HG02798 (cell line): ENCODE data around the gene PTGER1.
"Not testable (repeated sequence)": the region's sequence is repeated elsewhere in the genome, so short reads cannot be mapped to it uniquely, and the experiment has no call there.

Experiments used
- ATAC-seq: cut with Tn5 transposase; IDR thresholded peaks from one replicate; pipeline ENCODE4 v1.9.1; 2021; ENCODE audit warnings: mild to moderate bottlenecking; ENCODE audit not compliant: unreplicated experiment, poor library complexity

Gene PTGER1

DNA sequence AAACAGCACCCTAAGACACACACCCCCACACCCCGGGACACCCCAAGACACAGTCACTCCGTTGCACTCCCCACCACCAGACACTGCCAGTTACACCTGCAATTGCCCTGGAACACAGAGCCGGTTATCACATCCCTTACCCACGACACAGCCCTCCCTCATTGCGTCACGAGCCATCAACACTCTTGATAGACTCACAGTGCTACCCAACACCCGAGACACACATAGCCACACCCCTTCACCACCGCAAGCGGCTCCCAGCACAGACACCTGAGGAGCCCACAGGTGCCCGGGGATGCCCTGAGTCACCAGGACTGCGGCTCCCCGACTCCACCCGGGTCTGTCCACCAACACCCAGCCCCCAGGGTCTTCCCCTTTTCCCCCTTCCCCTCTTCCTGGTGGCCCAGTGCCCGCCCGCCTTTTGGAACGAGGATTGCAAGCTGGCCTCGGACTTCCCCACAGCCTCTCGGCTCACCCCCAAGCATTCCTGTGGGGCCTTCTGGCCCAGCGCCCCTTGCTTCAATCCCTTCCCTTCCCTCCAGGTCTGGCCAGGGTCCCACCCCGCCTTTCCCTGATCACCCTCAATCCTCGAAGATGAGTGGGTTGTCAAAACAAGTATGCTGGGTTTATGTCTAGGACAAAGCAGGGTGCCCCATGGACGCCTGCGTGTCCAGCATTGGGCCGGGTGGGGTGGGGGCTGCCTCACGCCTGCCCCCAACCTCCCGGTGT is 1.7 kb upstream of the PTGER1 start:
- no peak for ATAC-seq

- ATAC-seq = no peak
These were observed 1.1 kb upstream of the PTGER1 start for GRCh38 chr19:14476327-14476672.

GRCh38 chr19:14474827-14475226 is 327 bp downstream of the PTGER1 start:
- no peak for ATAC-seq

- ATAC-seq = no peak
These were observed 1.1 kb downstream of the PTGER1 start for GRCh38 chr19:14473978-14474578.

- no peak for ATAC-seq
These were observed 1.8 kb downstream of the PTGER1 start for GRCh38 chr19:14473073-14473977.

- peak; percentile 53 for ATAC-seq
These were observed 2.8 kb downstream of the PTGER1 start for GRCh38 chr19:14472202-14472938.

GRCh38 chr19:14471436-14472187 is 3.5 kb downstream of the PTGER1 start:
- ATAC-seq = no peak

DNA sequence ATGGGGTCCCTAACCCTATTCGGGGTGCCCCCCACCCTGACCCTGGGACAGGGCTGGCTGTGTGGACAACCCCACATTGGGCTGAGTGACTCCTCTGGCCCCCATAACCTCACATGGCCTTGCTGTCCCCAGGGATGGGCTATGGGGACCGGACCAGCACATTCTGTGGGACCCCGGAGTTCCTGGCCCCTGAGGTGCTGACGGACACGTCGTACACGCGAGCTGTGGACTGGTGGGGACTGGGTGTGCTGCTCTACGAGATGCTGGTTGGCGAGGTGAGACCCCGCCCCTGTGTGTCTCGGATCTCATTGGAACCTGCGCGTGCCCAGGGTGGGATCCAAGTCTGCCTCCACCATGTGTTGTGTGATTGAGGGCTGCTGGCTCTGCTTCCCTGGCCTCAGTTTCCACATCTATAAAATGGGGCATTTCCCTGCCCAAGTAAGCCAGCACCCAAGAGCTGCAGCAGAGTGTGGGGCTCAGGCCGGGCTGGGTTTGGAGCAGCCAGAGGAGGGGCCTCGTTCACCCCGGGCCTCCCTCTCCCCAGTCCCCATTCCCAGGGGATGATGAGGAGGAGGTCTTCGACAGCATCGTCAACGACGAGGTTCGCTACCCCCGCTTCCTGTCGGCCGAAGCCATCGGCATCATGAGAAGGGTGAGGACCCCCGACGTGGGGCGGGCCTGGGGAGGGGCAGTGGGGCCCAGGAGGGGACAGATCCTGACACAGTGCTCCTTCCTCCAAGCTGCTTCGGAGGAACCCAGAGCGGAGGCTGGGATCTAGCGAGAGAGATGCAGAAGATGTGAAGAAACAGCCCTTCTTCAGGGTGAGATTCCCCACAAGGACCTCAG is 4.9 kb downstream of the PTGER1 start:
- no peak for ATAC-seq

- no peak for ATAC-seq
These were observed 7.3 kb downstream of the PTGER1 start for GRCh38 chr19:14467816-14468215.

DNA sequence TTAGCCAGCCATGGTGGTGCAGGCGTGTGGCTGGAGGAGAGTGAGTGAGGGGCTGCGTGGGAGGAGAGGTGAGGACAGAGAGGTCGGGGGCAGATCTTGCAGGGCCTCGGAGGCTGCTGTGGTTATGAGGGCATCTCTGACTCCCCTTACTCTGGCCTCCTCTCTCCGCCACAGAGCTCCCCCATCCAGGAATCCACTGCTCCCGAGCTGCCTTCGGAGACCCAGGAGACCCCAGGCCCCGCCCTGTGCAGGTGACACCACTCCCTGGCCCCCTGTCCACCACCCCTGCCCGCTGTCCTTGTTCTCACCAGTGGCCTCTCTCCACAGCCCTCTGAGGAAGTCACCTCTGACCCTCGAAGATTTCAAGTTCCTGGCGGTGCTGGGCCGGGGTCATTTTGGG is 7.8 kb downstream of the PTGER1 start:
- ATAC-seq = no peak

DNA sequence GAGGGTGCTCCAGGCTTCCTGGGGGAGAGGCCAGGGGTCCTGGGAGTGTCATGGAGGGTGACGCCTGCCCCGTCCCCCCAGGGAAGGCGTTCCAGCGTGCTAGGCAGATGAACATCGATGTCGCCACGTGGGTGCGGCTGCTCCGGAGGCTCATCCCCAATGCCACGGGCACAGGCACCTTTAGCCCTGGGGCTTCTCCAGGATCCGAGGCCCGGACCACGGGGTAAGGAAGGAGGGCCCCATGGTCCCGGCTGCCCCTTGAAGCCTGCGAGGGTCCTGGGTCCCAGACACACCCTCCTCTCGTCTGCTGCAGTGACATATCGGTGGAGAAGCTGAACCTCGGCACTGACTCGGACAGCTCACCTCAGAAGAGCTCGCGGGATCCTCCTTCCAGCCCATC is 11.4 kb downstream of the PTGER1 start:
- no peak for ATAC-seq

DNA sequence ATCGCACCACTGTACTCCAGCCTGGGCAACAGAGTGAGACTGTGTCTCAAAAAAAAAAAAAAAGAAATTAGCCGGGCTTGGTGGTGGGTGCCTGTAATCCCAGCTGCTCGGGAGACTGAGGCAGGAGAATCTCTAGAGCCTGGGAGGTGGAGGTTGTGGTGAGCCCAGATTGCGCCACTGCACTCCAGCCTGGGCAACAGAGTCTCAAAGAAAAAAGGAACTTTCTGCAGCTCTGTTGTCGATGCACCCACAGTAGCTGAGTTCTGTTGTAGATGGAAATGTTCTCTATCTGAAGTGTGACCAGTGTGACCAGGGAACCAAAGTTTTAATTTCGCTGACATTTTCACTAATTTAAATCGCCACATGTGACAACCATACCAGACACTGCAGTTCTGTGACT is 12.8 kb downstream of the PTGER1 start:
- not testable (repeated sequence) for ATAC-seq

- ATAC-seq = no peak
These were observed 14.2 kb downstream of the PTGER1 start for GRCh38 chr19:14460935-14461334.

DNA sequence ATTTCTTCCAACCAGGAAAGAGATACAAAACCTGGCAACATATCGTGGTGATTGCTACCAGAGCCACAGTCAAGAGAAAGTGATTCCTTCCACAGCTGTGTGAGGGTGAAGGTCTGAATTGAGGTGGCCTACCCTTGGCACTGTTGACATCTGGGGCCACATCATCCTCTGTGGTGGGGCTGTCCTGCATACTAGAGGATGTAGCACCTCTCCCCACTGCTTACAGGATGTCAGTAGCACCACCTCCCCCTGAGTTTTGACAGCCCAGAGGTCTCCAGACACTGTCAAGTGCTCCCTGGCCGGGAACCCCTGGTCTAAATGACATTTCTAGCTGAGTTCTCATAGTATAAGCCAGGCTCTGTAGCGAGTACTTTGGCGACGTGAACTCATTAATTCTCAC is 15.5 kb downstream of the PTGER1 start:
- no peak for ATAC-seq

- not testable (repeated sequence) for ATAC-seq
These were observed 22.9 kb downstream of the PTGER1 start for GRCh38 chr19:14452303-14452702.

DNA sequence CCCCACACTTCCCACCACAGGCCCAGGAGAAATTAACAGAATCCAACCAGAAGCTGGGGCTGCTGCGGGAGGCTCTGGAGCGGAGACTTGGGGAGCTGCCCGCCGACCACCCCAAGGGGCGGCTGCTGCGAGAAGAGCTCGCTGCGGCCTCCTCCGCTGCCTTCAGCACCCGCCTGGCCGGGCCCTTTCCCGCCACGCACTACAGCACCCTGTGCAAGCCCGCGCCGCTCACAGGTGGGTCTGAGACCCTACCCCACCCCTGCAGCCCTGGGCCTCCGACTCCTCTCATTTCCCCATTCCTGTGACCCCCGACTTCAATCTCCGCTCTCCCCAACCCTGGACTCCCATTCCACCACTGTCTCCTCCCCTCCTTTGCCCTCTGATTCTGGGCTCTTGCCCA is 24.3 kb downstream of the PTGER1 start:
- no peak for ATAC-seq

DNA sequence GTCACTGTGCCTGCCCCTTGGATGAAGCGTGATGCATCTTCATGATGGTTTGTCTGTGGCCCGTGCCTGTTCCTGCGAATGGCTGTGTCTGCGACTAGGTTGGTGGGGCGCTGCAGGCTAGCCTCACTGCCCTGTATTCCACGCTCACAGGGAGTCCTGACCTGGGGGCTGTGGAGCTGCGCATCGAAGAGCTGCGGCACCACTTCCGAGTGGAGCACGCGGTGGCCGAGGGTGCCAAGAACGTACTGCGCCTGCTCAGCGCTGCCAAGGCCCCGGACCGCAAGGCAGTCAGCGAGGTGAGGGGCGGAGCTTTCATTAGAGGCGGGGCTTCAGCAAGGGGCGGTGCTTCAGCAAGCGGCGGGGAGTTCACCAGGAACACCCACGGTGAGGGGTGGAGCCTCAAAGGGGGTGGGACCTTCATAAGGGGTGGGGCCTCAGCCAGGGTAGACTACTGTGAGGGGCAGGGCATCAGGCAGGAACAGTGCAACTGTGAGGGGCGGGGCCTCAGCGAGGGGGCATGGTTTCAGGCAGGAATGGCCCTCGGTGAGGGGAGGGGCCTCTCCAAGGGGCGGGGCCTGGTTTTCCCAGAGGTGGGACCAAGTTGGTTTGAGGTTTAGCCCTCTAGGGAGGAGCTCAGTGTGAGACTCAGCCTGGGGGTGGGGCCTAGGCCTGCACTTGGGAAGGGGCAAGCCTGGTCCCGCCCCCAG is 24.8 kb downstream of the PTGER1 start:
- ATAC-seq = no peak

DNA sequence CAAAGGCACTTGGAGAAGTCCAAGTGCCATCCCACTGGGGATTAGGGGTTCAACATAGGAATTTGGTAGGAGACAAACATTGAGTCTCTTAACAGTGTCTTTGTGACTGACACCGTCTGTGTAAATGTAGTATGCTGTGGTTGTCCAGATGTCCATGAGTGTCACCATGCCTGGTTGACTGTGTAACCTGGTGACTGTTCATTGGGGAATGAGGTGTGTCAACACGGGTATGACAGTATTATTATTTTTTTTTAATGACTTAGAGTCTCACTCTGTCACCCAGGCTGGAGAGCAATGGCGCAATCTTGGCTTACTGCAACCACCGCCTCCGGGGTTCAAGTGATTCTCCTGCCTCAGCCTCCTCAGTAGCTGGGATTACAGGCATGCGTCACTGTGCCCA is 25.8 kb downstream of the PTGER1 start:
- ATAC-seq = no peak
